GM18870 (cell line): ENCODE data around the gene USP7.

Source experiments
- ATAC-seq: cut with Tn5 transposase; IDR thresholded peaks from one replicate; pipeline ENCODE4 v1.9.1; 2021; ENCODE audit warnings: moderate library complexity; ENCODE audit not compliant: unreplicated experiment

Gene USP7

DNA sequence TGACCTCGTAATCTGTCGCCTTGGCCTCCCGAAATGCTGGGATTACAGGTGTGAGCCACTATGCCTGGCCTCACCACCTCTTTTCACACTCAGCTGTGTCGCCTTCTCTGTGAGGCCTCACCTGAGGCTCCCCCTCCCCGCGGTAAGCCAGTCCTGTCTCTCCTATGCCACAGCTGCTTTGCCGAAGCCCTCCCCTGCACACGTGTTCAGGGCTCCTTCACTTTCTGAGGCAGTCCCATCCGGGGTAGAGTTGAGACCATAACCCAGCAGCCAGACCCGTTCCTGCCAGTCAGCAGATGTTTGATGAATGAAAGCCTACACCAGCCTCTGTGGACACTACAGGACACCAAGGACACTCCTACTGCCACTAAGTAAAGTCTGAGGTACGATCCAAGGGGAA lies 10.6 kb downstream of the USP7 start:
- no peak for ATAC-seq

DNA sequence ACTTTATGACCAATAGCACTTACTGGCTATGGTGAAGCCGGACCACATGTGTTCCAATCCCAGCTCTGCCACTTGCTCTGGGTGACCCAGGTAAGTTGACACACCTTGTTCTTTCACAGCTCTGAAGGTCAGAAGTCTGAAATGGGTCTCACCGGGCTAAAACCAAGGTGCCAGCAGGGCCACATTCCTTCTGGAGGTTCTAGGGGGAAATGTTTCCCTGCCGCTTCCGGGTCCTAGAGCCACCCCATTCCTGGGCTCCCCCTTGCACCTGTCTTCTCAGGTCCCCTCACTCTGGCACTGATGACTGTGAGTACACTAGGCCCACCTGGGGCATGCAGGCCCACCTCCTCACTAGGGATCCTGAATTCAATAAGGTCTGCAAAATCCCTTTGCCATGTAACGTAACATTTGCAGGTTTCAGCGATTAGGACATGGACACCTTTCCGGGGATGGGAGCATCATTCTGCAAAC lies 11.4 kb downstream of the USP7 start:
- ATAC-seq, result no peak

DNA sequence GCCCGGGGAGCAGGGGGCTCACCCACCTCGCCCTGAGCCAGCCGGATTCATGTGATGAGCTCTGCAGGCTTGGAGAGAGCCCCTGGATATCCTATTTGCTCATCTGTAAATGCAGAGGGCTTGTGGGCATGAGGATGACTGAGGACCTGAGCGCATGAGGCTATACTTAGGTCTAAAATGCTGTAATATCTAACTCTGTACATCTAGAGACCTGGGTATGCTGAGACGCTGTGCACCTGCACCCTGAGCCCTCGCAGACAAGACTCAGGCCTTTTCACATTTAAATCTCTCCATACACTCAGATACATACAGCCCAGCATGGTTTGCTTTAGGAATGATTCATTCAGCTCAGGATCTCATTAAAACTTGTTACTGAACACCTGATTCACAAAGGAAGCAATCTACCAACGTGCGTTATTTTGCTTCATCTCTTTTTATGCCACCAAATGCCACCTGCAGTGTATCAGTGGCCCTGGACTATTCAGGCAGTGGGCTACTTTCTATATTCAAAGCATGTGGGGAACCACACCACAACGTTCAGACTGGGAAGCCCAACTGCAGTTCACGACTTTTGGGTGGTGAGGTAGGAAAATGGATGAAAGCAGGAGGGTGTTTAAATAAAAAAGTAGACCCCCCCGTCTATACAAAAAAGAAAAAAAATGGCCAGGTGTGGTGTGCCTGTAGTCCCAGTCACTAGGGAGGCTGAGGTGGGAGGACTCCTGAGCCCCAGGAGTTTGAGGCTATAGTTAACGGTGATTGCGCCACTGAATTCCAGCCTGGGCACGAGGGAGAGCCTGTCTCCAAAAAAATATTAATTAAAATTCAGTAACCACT lies 12.0 kb downstream of the USP7 start:
- ATAC-seq, result no peak

DNA sequence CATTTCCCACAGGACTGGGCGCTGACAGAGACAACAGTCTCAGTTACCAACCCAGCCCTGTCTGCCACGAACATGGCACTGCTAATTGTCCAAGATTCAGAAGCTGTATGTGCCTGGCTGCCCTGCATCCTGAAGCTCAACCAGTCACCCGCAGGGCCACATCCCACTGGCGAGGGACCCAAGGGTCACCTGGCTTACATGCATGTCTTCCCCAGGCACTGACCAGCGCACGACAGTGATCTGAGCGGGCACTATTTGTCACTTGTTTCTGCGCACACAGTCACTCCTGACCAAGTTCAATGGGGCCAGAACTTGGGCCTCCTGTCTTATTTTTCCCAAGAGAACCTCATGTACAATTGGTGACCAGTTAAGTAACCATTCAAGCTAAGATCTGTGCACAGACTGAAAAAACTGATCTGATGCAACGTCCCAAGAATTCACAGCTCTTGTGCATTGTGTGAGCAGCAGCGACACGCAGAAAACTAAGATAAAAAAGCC lies 13.1 kb downstream of the USP7 start:
- ATAC-seq, result no peak

DNA sequence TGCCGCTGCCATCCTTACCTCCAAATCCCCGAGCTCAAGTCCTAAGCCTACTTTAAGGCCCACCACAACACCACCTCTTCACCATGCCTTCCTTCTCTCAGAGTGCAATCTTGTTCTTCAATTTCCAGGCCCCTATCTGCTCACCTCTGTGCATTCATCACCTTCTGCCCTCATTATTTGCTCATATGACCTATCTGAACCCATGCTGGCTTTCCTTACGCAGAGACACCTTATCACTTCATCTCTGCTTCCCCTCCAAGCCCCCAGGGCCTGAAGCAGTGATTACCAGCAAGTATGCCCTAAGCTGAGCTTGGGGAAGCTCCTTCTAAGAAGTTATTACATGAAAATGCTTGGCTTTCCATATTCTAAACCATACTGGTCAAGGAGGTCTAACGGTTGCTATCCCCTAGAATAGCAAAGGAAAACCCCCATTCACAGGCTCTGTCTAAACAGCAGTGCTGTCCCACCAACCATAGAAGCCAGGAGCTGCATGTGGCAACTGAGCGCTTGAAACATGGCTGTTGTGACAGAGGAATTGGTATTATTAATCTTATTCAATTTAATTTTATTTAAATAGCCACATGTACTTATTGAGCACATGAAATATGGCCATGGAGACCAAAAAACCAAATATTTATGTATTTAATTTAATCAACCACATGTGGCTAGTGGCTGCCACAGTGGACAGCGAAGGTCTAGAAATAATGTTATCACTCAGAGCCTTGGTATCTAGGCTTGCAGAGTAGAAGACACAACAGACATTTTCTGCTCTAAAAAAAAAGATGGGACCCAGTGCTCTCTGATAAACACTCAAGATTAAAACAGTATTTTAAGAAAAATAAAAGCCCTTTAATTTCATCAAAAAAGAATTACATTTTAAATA lies 13.9 kb downstream of the USP7 start:
- no peak for ATAC-seq

DNA sequence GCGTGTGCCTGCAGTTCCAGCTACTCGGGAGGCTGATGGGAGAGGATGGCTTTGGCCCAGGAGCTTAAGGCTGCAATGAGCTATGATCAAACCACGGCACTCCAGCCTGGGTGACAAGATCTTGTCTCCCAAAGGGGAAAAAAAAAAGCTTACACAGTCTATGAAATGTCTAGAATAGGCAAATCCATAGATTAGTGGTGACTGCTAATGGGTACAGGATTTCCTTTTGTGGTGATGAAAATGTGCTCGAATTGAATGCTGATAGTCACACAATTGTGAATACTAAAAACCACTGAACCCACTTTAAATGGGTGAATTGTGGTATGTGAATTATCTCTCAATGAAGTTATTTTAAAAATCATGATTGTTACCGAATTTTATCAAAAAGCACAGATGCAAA lies 14.9 kb downstream of the USP7 start:
- ATAC-seq, result no peak

DNA sequence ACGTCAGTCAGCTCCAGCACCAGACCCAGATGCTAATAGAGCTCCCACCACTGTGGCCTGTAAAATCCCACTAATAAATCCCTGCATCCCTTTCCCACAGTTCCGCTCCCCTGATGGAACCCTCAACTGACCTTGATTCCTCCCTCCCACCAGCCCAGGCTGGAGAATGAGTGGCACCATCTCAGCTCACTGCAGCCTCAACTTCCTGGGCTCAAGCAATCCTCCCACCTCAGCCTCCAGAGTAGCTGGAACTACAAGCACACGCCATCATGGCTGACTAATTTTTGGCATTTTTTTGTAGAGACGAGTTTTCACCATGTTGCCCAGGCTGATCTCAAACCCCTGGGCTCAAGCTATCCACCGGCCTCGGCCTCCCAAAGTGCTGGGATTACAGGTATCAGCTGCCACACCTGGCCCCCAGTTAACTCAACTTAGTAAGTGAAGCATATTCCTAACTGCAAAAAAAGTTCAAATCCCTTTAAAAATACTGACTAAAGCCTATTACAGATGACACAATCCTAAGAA lies 15.6 kb downstream of the USP7 start:
- no peak for ATAC-seq

DNA sequence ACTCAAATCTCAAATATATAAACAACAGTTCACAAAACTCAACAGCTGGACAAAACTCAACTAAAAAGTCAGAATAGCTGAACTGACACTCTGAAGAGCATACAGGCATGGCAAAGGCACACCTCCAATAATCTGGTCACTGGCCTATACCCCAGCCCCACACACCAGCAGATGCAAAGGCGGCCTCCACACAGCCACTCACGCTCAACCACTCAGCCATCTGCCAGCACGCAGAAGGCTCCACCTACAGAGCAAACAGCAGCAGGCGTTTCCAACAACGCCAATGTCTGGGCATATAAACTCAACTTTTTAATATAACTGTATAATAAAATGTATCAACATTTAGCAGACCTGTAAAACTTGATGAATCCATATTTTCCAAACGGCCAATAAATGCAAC lies 17.2 kb downstream of the USP7 start:
- no peak for ATAC-seq

DNA sequence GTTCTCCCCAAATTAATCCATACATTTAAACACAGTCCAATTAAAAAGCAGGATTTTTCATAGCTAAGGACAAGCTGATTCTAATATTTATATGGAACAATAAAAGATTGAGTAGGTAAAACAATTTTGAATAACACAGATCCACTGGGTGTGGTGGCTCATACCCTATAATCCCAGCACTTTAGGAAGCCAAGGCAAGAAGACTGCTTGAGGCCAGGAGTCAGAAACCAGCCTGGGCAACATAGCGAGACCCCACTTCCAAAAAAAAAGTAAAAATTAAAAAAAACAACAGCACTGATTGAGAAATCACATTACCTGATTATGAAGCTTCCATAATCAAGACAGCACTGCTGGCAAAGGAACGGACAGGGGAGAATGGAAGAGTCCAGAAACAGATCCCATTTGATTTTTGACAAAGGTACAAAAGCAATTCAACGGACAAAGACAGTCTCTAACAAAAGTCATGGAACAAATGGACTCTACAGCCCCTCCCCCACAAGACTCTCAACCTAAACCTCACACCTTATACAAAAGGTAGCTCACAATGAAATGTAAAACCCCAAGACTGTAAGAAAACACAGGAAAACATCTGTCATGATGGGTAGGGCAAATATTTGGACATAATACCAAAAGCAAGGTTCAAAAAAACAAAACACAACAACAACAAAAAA lies 17.9 kb downstream of the USP7 start:
- no peak for ATAC-seq

DNA sequence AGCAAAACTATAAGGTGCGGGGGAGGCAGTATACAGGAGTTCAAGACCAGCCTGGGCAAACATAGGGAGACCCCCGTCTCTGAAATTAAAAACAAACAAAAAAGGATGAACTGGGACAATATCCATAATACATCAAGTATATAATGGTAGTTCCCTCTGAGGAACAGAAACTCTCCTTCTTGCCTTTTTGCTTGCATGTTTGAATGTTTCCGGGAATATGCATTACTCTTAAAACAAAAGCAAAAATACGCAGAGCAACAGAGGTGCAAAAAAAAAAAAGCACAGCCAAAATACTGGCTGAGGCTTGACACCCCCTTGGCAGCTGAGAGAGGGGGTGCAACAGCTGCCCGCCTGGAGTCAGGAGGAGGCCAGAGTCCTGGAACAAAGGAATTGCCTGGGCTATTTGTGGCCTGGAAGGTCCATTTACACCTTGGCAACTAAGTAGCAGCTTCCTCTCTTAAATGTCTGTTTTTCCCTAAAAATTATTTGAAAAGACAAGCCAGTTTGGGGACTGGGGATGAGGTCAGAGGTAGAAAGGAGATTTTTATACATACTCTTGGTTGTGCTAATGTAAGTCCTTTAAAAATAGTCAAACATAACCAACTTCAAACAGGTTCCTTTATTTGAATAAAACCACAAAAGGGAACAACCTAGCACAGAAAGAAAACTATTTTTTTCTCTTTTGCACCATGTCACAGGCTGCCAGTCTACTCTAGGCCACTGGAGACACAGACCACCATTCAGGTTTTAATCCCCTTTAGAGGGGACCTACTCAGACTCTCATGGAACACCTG lies 19.5 kb downstream of the USP7 start:
- ATAC-seq, result peak; percentile 69

DNA sequence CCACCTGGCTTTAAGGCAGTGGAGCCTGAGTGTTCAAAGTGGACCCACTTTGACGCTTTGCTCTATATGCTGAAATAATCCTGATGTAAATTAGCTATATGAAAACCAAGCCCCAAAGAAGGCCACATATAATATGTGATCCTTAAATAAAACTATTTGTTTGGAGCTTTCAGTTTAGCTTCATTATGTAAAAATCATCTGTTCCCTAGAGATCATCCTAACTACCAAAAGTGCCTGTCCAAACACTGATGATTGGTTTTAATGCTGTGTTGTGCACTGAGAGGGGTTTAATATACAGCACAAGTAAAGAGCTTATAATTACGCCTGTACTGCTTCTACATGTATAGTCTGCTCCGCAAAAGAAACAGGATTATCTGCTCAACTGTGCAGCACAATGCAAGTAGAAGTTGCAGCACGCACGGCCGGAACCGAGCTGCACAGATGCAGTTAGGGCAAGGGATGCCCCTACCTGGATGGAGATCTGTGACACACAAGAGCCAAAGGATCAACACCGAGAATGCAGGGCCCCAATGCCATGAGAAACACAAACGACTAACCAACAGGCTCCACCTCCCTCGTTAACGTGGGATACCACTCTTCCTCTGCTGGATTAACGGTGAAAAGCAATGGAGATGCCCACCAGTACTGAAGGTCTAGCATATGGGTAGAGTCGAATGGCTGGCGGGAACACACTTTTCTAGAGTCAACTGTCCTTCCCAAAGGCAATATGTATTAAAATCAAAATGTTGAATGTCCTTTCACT lies 20.5 kb downstream of the USP7 start:
- ATAC-seq, result no peak

DNA sequence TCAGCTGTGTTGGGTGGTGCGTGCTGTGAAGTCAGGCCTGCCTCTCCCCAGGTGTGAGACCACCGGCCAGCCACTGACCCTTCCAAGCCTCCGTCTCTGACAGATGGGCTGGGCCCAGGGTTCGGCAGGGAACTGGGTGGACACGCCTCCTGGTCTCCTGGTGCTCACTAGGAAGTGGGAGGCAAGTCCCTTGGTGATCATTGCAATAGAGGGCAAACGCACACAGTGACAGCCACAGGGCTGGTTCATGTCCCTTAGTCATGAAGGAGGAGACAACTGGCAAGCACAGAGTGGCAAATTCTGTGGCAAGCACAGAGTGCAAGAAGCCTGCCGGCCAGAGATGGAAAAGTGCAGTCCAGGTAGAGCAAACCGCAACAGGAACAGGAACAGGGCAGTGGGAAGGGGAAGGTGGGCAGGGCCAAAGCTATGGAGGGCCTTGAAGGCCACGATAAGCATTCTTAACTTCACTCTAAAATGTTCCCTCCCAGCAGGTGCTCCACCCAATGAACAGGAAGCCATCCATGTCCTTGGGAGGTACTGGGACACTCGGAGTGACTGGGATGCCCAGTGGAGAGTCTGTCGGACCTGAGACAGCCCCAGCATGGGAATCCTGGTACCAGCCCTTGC lies 21.9 kb downstream of the USP7 start:
- no peak for ATAC-seq

DNA sequence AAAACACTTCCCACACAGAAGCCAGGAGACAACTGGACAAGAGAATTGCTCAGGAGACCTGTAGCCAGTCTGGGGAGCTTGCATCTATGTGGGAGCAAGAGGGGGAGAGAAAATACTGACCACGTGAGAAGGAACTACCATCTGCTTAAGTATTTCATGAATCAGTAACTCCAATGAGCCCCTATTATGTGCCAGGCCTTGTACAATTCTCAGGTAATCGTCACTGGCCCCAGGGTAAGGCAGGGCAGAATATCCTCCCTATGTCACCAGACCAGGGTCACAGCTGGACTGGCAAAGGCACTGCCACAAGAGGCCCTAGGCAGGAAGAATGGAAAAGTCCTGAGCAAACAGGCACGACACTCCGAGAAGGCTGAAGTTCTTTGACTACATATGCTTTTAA lies 25.9 kb downstream of the USP7 start:
- ATAC-seq, result no peak

DNA sequence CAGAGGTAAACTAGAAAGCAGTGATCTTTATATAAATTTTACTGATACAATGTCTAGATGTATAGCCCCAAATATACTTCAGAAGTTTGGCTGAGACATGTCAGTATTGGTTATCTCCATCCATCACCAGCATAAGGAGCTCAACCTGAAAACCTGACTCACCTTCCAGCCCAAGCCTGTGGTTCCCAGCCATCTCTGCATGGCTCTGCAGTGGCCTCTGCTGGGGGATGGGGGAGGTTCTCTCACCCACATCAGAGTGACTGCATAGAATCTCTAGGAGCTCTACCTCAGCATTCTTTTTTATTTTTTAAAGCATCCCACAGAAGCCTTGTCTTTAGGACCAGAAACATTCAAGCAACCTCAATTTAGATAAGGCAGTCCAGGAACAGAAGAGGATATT lies 27.3 kb downstream of the USP7 start:
- peak; percentile 61 for ATAC-seq

DNA sequence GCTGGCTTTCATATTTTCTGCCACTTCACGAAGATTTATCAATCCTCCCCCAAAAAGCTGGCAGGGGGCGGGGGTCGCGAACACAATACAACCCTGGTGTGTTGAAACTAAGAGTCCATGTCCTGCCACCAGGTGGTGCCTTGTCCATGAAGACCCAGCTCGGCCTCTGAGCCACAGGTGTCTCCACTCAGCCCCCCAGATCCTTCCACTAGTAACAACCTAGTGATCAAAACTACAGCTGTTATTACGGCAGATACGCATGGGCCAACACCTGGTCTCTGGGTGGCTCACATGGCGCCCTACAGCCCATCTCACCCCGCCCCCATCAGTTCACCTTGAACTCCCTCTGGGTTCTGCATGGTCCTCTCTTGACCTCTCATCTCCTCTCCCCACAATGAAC lies 27.7 kb downstream of the USP7 start:
- ATAC-seq, result peak; percentile 26

DNA sequence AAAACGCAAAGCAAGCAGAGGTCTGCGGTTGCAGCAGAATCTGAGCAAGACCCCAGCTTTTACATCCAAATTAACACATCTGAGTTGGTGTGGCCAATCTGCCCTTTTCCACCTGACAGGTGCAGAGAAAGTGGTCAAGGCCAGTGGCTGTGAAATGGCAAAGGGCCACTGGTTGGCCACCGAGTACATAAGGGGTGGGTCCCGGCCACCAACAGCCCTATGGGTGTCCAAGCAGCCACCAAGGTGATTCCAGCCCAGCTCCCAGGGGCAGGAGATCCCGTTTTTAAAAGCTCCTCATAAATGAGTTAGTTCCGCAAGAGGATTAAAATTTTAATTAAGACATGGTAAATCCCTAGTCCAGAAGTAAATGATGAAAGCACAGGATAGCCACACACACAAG lies 29.1 kb downstream of the USP7 start:
- no peak for ATAC-seq

DNA sequence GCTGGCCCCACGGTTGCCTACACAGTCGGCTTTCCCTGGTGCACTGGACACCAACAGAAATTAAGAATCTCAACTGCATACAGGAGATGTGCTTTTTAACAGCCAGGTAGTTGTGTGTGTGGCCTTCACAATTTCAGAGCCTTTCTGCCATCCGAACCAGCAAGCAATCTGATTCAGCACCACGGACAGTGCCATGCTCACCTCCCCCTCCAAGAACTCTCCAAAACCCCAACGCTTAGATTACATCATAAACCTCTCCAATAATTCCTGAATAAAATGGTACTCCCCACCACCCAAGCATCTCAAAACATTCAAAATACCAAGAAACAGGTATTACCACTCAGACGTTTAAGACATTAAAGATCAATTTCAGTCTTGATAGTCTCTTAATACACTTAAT lies 31.8 kb downstream of the USP7 start:
- ATAC-seq, result no peak

DNA sequence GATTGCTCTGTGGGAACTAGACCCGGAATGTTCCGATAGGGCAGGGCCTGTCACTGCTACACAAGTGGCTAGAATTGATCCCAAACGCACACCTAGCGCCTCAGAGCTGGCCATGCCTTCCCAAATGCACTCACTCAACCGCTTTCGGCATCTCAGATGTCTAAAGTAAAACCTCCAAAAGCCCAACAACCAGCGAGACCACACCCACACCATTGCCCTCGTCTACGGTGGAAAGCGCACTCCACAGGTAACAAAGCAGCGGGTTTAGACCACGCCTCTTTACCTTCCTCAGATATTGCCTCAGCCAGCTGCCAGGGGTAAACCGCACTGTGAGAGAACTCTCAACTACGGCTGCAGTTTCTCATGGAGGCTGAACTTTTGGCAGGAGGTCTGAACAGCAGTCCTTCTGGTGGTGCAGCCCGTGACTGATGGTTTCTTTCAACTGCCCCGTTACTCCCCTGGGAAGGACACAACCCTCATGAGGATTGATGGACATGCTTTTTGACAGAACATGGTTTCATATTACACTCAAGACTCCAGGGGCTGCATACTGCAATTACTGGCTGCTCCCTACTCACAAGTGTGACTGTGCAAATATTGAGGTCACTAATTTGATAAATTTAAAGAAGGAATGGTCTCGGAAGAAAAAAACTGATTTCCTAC lies 34.5 kb downstream of the USP7 start:
- ATAC-seq, result no peak
